ENCODE measurements around the gene SPRR2B. TPM values are rescaled to one million over a fixed set of nuclear protein-coding genes. Genes with fewer than 3 reads are reported as not detected.

The SPRR2B gene
- total RNA-seq: not detected in 2 replicates

DNA sequence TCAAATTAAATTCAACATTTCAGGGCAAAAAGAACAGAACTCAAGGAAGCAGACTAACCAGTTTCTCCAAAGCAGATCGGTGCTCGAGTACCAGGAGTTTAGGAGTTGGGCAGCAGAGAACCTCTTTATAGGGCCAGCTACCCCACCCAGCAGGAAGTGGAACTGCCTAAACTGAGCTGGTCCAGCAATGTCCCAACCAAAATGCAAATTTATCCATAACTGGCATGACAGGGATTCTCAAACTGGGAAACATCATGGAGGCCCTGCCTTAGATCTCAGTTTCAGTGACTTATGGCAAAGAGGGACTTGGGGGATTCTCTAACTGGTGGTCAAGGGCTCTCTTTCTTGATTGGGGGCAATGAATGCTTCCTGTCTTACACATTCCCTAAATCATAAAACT lies at the start of gene SPRR2B:
Gene SPRR2B, minus strand, starts transcription at position 101 of the 400 bp plus-strand sequence. CDS start 772 bp downstream, outside the sequence.

DNA sequence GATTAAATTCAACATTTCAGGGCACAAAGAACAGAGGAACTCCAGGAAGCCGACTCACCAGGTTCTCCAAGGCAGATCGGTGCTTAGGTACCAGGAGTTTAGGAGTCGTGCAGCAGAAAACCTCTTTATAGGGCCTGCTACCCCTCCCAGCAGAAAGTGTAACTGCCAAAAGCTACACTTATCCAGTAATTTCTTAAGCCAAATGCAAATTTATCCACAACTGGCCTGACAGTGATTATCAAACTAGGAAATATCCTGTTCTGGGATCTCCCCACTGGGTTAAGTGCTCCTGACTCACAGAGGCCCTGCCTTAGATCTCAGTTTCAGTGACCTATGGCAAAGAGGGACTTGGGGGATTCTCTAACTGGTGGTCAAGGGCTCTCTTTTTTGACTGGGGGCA lies 42.0 kb upstream of the SPRR2B start, which contains the start of gene SPRR2F:
Gene SPRR2F, minus strand, starts transcription at position 101 of the 400 bp plus-strand sequence. CDS start 783 bp downstream, outside the sequence.

DNA sequence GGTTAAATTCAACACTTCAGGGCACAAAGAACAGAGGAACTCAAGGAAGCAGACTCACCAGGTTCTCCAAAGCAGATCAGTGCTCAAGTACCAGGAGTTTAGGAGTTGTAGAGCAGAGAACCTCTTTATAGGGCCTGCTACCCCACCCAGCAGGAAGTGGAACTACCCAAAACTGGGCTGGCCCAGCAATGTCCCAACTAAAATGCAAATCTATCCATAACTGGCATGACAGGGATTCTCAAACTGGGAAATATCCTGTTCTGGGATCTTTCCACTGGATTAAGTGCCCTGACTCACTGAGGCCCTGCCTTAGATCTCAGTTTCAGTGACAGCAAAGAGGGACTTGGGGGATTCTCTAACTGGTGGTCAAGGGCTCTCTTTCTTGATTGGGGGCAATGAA lies 23.0 kb upstream of the SPRR2B start, which contains the start of gene SPRR2E:
Gene SPRR2E, minus strand, starts transcription at position 101 of the 400 bp plus-strand sequence. CDS start 775 bp downstream, outside the sequence.

GRCh38 chr1:153057375-153057774 lies 14.0 kb downstream of the SPRR2B start, which contains the start of gene SPRR2A:
TSS of gene SPRR2A (minus strand) at chr1:153057512. CDS start at chr1:153056735, 777 bp downstream.

GRCh38 chr1:153040950-153041631 lies 30.3 kb downstream of the SPRR2B start, which contains the start of gene SPRR2D:
TSS of gene SPRR2D (minus strand) at chr1:153041120. CDS start at chr1:153040346, 774 bp downstream.

GRCh38 chr1:153030895-153031294 lies 40.5 kb downstream of the SPRR2B start, which contains the start of gene SPRR1B:
TSS of gene SPRR1B (plus strand) at chr1:153031203. CDS start at chr1:153032346, 1,143 bp downstream.

Other genes with a start within 250 kb of the SPRR2B start
- gene LCE1A, start 244.1 kb downstream of the SPRR2B start, total RNA-seq: 2.9 TPM in 1 of 2 replicates, not detected in the other
- not detected in 2 replicates for gene LCE6A, start 228.8 kb downstream of the SPRR2B start, total RNA-seq
- gene LCE7A, start 211.6 kb downstream of the SPRR2B start, total RNA-seq: not detected in 2 replicates
- not detected in 2 replicates for gene SMCP, start 193.3 kb downstream of the SPRR2B start, total RNA-seq
- gene IVL, start 163.1 kb downstream of the SPRR2B start, total RNA-seq: 5.2 and 10.2 TPM in 2 replicates
- 0.31 TPM in 1 of 2 replicates, not detected in the other for gene SPRR5, start 124.4 kb downstream of the SPRR2B start, total RNA-seq
- not detected in 2 replicates for gene SPRR4, start 101.0 kb downstream of the SPRR2B start, total RNA-seq
- not detected in 2 replicates for gene SPRR1A, start 87.5 kb downstream of the SPRR2B start, total RNA-seq
- 0.61 and 0.70 TPM in 2 replicates for gene SPRR3, start 69.9 kb downstream of the SPRR2B start, total RNA-seq
- 31.1 and 43.3 TPM in 2 replicates for gene SPRR1B, start 40.4 kb downstream of the SPRR2B start, total RNA-seq
- 1.1 and 1.2 TPM in 2 replicates for gene SPRR2D, start 30.5 kb downstream of the SPRR2B start, total RNA-seq
- gene SPRR2A, start 14.1 kb downstream of the SPRR2B start, total RNA-seq: 0.39 and 0.87 TPM in 2 replicates
- gene SPRR2E, start 22.9 kb upstream of the SPRR2B start, total RNA-seq: 1.1 TPM in 1 of 2 replicates, not detected in the other
- gene SPRR2F, start 41.9 kb upstream of the SPRR2B start, total RNA-seq: not detected in 2 replicates
- not detected in 2 replicates for gene SPRR2G, start 79.3 kb upstream of the SPRR2B start, total RNA-seq
- gene LELP1, start 131.8 kb upstream of the SPRR2B start, total RNA-seq: not detected in 2 replicates
- not detected in 2 replicates for gene PRR9, start 146.0 kb upstream of the SPRR2B start, total RNA-seq
- gene LORICRIN, start 188.1 kb upstream of the SPRR2B start, total RNA-seq: not detected in 2 replicates
- 0.34 and 0.62 TPM in 2 replicates for gene PGLYRP3, start 241.3 kb upstream of the SPRR2B start, total RNA-seq

Data from hair follicular keratinocyte (primary cell).